ENCODE results near the gene PPFIBP2.
A peak's percentile ranks its signal among the peaks of the same experiment; 100 is the strongest.

PPFIBP2 gene

GRCh38 chr11:7666292-7666866 is 152.6 kb downstream of the PPFIBP2 start:
- DNase-seq (ENCODE audit: low spot score): no peak

DNA sequence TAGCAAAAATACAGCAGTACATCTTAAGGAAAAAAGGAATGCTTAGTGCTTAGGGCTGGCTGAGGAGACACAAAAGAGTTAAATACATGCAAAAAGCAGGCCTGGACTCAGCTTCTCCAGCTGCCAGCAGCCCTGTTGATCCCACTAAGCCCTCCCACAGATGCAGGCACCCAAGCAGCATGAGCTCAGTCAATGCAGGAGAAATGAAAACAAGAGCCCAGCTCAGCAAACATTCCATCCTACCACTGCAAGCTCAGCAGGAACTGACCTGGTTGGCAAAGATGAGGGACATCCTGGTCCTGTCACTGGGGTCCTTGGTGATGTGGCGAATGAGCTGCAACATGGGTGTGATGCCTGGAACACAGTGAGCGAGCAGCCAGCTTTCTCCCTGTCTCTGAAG is 153.7 kb downstream of the PPFIBP2 start:
- DNase-seq (ENCODE audit: low spot score): no peak

DNA sequence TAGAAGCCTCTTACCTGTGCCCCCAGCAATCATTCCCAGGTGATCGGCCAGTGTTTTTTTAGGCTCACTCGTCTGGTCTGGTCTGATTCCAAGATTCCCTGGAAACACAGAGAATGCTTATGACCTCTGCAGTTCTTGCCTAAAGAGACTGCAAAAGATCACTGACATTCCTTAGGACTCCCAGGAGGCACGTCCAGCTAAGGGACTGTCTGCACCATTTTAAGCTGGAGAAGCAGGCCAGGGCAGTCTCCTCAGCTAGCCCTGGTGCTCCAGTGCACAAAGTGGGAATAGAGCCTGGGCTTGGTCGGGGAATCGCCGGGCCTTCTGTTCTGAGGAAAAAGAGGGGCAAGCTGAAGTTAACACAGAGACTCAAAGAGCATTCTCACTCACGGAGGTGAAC is 154.7 kb downstream of the PPFIBP2 start:
- no peak for DNase-seq (ENCODE audit: low spot score)

GRCh38 chr11:7668911-7669310 is 155.1 kb downstream of the PPFIBP2 start:
- DNase-seq (ENCODE audit: low spot score): no peak

DNA sequence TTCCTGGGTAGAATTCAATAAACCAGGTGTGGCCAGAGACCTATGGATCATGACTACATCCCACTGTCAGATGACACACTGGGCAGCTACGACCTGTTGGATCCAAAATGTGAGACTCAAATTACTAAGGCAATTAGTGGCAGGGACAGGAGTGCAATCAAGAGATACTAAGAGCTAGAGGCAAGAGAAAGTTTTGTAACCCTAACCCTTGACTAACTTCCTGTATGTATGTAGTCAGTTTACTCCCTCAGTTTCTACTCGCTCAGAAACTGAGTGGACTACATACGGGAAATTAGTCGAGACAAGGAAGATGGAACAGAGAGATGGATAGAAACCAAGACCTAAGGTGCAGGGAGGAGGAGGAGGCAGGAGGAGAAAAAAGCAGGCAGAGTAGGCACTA is 156.8 kb downstream of the PPFIBP2 start:
- no peak for DNase-seq (ENCODE audit: low spot score)

- no peak for DNase-seq (ENCODE audit: low spot score)
Observed at GRCh38 chr11:7671347-7672215, 157.8 kb downstream of the PPFIBP2 start.

DNA sequence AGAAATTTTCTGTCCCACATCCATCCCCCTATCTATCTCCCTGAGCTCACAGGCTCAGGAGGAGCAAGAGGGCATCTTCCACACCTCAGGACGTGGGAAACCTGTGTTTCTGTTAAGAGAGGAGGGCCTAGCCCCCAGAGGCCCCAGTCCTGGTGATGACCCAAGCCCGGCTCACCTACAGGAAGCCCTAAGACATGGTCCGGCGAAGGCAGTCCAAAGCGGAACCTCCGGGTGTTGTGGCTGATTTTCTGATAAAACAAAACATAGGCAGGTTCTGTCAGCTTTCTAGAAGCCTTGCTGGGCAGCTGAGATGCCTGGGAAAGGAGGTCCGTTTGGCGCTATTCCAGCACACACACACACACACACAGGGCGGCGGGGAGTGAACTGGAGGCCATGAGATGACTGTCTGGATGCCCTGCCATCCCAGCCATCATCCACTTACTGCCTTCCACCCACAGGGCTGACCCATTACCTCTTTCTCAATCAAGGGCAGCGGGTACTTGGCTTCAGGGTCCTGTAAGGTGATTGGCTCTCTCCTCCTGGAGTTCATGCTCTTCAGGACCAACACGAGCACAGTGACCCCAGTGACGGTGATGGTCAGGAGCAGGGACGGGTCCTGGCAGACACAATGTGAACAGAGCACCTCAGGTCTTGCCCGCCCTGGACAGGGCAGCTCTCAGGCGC is 158.6 kb downstream of the PPFIBP2 start:
- no peak for DNase-seq (ENCODE audit: low spot score)

DNA sequence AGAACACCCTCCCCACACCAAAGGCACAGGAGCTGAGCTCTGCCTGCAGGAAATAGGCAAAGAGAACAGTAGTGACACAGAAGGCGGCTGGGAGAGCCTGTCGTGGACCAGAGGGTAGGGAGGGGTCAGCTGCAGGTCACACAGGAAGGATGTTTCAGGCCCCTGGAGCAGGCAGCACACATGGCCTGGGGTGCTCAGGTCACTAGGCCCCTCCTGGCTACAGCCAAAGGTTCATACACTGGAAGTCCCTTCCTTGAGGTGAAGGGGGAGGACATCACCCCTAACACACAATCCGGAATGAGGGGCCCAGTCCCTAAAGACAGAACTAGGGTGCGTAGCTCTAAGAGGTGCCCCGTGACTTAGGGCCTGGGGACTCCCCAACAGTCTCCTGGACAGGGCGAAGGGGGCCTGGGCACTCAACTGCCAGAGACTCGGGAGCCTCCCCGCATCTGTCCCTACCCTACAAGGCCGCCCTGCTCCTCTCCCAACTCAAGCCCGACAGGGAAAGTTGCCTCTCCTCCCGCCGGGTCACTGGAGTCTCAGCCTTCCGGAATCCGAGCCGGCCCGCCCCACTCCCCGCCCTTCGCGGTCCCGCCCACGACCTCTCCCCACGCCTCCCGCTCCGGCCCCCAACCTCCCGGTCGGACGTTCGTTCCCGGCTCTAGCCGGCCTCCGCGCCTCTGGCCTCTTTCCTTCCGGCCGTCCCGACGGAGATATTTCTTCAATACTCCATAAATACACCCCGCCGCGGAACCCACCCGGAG is 159.3 kb downstream of the PPFIBP2 start, which contains the start of gene CYB5R2:
Gene CYB5R2, minus strand, starts transcription at position 541 of the 764 bp plus-strand sequence. CDS start 675 bp downstream, outside the sequence.
- DNase-seq (ENCODE audit: low spot score): no peak

DNA sequence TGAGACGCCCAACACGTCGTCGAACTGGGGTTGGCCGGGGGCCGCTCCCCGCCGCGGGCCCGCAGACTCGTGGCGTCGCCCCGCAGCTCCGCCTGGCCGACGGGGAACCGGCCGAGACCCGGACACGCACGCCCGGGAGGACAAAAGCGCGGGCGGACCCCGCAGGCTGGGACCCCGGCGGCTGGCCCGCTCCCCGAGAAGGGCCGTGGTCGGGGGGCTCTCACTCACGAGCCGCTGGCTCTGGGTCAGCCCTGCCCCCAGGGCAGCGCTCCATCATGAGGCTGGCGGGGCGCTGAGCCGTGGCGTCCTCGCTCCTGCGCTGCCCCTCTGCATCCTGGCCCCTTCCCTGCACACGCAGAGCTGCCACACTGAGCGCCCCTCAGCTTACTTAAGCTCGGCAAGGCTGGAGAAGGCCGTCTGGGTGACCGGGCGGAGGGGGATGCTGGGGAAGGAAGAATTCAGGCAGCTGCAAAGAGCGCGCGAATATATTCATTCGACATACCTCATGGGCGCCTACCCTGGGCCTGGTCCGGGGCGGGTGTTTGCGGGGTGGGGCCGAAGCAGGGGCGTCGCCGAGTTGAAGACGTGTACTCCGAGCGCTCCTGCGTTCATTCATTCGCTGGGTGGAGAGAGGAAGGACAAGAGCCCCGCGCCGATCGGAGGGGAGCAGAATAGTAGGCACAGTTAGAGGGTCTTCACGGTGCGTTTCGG is 160.1 kb downstream of the PPFIBP2 start:
- DNase-seq (ENCODE audit: low spot score): peak; percentile 86

DNA sequence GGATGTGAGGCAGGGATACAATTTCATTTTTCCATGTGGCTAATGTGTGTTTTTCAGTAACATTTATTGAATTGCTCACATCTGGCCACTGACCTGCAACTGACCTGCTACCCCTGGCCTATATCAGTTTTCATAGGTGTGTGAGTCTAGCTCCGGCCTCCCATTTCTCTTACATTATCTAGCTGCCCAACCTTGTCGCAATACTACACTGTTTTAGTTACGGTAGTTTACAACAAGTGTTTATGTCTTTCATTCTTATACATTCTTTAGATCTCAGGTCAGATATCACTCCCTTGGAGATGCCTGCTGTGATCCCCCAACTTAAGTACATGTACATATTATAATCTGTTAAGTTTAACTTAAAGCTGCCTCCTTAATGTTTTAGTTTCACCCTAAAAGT is 161.8 kb downstream of the PPFIBP2 start:
- DNase-seq (ENCODE audit: low spot score): no peak

DNA sequence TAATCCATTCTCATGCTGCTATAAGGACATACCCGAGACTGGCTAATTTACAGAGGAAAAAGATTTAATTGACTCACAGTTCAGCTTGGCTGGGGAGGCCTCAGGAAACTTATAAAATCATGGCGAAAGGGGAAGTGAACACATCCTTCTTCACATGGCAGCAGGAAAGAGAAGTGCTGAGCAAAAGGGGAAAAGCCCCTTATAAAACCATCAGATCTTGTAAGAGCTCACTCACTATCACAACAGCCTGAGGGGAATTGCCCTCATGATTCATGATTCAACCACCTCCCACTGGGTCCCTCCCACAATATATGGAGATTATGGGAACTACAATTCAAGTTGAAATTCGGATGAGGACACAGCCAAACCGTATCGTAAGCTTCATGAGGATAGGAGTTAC is 163.3 kb downstream of the PPFIBP2 start:
- DNase-seq (ENCODE audit: low spot score): no peak

- no peak for DNase-seq (ENCODE audit: low spot score)
Observed at GRCh38 chr11:7677796-7678201, 164.0 kb downstream of the PPFIBP2 start.

DNA sequence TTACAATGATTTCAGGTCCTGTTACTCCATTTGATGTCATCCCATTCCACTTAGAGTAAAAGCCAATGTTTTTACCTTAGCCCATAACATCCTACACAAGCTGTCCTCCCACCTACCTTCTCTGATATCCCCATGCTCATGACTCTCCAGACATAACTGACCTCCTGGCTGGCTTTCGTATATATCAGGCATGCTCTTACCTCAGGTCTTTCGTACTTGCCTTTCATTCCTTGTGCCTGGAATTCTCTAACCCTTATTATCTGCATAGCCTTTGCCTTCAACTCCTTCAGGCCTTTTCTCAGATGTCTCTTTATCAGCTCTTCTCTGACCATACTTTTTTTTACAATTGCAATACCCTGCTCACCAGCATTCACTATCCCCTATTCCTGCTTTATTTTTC is 169.8 kb downstream of the PPFIBP2 start:
- no peak for DNase-seq (ENCODE audit: low spot score)

GRCh38 chr11:7686761-7687160 is 173.0 kb downstream of the PPFIBP2 start:
- DNase-seq (ENCODE audit: low spot score): no peak

GRCh38 chr11:7687386-7687785 is 173.6 kb downstream of the PPFIBP2 start:
- no peak for DNase-seq (ENCODE audit: low spot score)

DNA sequence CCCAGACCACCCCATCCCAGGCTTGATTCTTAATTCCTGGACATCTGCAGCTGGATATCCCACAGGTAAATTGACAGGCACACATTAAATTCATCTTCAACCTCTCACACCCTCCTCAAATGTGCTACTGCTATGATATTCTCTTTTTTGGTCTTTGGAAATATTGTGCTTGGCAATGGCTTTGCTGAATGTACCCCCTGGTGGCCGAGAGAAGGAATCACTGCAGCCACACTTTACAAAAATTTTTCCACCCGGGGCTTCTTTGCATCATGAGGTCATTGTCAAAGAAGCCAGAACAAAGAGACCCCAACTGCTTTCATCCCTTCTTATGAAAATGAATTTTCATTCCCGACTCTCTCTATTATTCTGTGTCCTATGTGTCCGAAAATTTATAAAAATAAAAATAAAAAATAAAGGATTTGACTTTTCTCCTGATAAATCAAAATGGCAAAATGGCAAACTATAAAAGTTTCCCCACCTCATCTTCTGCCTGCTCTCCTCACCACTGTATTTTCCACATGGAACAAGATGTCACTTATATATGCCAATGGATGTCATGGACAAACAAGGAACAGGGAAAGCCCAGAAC is 174.5 kb downstream of the PPFIBP2 start:
- DNase-seq (ENCODE audit: low spot score): no peak

DNA sequence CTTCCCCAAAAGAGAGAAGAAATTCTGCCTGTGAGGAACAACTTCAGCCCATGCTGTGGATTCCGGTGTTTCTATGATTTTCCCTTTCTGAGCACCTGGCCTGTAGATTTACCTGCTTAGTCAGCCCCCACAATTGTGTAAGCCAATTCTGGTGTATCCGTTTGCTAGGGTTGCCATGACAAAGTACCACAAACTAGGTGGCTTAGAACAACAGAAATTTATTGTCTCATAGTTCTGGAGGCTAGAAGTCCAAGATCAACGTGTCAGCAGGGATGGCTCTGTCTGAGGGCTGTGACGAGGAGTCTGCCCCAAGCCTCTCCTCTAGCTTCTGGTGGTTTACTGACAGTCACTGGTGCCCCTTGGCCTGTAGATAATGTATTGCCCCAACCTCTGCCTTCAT is 175.4 kb downstream of the PPFIBP2 start:
- DNase-seq (ENCODE audit: low spot score): no peak

GRCh38 chr11:7690648-7691047 is 176.8 kb downstream of the PPFIBP2 start:
- DNase-seq (ENCODE audit: low spot score): no peak

GRCh38 chr11:7691759-7692350 is 178.1 kb downstream of the PPFIBP2 start:
- DNase-seq (ENCODE audit: low spot score): no peak

DNA sequence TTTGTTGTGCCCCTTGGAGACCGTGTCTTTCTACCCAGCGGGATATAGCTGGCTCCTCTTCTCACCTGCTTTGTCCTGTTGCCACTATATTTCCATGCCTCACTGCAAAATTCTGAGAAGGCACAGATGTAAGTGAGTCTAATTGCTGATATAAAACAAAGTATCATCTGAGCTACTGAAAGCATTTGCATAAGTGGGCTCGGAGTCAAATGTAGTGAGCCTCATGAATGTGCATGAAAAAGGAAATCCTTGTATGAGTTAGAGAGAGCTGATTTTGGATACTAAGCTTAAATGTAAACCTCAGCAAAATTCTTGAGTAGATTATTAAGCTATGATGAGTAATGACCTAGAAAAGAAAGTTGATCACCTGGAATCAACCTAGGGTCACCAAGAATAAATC is 178.6 kb downstream of the PPFIBP2 start:
- DNase-seq (ENCODE audit: low spot score): no peak

DNA sequence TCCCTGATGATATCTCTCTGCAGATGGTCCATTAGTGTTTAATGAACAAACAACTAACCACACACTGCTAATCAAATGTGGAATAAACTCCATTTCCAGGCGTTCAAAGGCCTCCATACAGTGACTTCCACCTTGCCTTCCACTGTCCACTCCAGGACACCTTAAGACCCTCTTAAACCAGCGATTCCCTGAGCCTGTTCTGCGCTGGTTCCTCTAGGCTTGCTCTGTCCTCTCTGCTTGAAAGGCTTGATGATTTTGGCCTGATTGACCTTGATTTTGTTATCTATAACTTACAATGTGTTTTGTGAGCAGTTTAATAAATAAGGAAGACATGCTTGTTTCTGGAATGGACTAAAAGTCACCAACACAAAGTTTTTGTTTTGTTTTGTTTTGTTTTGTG is 180.4 kb downstream of the PPFIBP2 start:
- DNase-seq (ENCODE audit: low spot score): no peak

Measured in ecto neural progenitor cell (in vitro differentiated cells).